ENCODE data around the gene NLN.
A peak's percentile ranks its signal among the peaks of the same experiment; 100 is the strongest.
"Not testable (repeated sequence)": the region's sequence is repeated elsewhere in the genome, so short reads cannot be mapped to it uniquely, and the experiment has no call there.

NLN gene

GRCh38 chr5:65835191-65835590 lies 113.2 kb downstream of the NLN start:
- no peak for DNase-seq

DNA sequence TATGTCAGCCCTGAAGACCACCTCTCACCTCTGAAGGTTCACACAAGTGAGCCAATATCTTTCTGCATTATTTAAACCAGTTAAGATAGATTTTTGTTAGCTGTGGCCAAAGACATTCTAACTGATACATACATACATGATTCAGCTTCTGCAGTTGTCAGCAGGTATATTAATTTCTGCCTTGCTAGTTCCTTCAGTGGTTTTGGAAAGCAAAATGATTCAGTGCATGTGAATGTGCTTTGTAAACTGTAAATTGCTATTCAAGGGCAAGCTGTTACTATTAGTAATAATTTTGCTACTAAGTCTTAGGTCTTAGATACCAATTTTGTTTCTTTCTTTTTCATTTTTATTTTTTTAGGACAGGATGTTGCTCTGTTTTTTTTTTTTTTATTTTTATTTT lies 115.1 kb downstream of the NLN start:
- no peak for DNase-seq

- not testable (repeated sequence) for DNase-seq
Measured at GRCh38 chr5:65839170-65839569, 117.2 kb downstream of the NLN start.

- no peak for DNase-seq
Measured at GRCh38 chr5:65840071-65840470, 118.1 kb downstream of the NLN start.

GRCh38 chr5:65844763-65845162 lies 122.8 kb downstream of the NLN start:
- not testable (repeated sequence) for DNase-seq

DNA sequence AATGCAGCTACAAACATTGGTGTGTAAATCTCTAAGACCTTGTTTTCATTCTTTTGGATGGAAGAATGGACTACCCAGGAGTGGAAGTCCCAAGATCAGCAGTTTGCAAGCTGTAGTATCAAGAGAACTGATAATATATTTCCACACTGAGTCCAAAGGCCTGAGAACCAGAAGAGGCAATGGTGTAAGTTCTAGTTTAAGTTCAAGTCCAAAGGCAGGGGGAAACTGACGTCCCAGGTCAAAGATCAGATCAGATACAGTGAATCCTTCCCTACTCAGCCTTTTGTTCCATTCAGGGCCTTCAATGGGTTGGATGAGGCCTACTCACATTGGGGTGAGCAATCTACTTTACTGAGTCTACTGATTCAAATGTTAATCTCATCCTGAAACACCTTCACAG lies 124.1 kb downstream of the NLN start:
- no peak for DNase-seq

DNA sequence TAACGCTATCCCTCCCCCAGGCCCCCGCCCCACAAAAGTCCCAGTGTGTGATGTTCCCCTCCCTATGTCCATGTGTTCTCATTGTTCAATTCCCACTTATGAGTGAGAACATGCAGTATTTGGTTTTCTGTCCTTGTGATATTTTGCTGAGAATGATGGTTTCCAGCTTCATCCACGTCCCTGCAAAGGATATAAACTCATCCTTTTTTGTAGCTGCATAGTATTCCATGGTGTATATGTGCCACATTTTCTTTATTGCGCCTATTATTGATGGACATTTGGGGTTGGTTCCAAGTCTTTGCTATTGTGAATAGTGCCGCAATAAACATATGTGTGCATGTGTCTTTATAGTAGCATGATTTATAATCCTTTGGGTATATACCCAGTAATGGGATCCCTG lies 125.0 kb downstream of the NLN start:
- not testable (repeated sequence) for DNase-seq

GRCh38 chr5:65849918-65850317 lies 127.9 kb downstream of the NLN start:
- DNase-seq: not testable (repeated sequence)

DNA sequence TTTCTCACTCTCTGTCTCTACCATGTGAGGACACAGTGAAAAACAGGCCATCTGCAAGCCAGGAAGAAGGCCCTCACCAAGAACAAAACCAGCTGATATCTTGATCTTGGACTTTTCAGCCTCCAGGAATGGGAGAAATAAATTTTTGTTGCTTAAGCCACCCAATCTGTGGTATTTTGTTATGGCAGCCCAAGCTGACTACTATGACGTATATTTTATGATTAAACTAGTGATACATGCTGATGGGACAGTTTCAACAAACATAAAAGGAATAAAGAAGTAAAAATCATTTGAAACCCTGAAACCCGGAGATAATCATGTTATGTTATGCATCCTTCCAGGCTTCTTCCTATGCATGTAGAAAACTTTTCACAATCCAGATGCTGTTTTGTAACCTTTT lies 132.9 kb downstream of the NLN start:
- no peak for DNase-seq

GRCh38 chr5:65855766-65856315 lies 133.8 kb downstream of the NLN start:
- no peak for DNase-seq

GRCh38 chr5:65856520-65856919 lies 134.5 kb downstream of the NLN start:
- no peak for DNase-seq

DNA sequence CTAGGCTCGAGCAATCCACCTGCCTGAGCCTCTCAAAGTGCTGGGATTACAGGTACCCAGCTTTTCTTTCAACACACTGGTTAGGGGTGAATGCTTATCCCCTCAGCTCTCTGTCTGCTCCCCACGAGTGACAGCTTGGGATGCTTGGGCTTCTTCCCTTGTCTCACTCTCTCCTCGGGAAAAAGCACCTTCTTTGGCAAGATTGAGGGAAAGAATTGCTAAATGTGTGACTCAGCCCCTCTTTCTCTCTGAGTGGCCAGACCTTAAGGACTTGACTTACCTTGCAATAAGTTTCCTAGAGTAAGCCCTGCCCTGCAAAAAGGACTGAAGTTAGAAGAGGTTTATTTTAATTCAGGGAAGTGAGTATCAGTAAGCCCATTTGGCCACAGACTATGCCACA lies 136.3 kb downstream of the NLN start:
- DNase-seq: no peak

GRCh38 chr5:65861830-65862241 lies 139.8 kb downstream of the NLN start:
- DNase-seq: no peak

- DNase-seq: no peak
Measured at GRCh38 chr5:65862384-65862783, 140.4 kb downstream of the NLN start.

DNA sequence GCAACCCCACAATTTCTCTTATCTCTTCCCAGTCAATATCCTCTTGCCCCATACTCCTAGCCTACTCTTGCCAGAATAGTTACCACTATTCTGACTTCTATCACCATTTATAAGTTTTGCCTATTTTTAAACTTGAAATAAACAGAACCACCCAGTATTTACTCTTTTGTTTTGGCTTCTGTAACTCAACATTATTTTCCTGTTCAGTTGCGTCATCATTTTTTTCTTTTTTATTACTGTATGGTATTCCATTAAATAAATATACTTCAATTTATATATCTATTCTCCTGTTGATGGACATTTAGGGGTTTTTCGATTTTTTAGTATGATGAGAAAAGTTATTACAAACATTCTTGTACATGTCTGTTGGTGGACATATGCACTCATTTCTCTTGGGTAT lies 141.7 kb downstream of the NLN start:
- DNase-seq: no peak

DNA sequence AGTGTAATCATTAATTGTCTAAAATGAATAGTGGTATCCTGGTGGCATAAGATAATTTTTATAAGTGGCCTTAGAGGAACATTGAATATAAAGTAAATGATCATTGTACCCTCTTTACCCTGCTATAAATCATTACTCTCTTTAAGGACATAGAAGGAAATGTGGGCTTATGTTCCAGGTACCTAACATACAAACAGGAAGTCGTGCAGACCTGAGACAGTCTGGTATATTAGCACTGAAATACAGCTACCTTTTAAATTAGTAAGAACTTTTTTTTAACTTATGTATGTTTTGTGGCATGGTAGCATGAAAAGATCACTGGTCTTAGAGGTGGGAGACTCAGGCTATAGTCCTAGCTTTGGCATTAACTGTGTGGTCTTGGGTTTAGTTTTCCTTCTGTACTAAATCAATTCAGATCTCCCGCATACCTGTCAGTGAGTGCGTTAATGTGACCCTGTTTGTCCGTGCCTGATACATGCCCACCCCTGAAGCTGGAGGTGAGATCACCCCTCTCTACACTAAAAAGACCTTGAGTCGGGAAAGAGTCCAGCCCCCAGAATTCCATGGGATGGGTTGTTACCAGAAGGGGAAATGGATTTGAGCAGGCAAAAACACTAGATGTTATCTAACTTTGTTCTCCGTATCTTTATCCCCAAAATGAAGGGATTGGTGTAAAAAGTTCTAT lies 145.0 kb downstream of the NLN start:
- peak in 1 of 2 donors; percentile 15 for DNase-seq

- no peak for DNase-seq
Measured at GRCh38 chr5:65867542-65868195, 145.7 kb downstream of the NLN start.

- no peak for DNase-seq
Measured at GRCh38 chr5:65868509-65868908, 146.5 kb downstream of the NLN start.

- DNase-seq: no peak
Measured at GRCh38 chr5:65871182-65871581, 149.2 kb downstream of the NLN start.

- not testable (repeated sequence) for DNase-seq
Measured at GRCh38 chr5:65871776-65872175, 149.8 kb downstream of the NLN start.

GRCh38 chr5:65873181-65873750 lies 151.3 kb downstream of the NLN start:
- no peak for DNase-seq

DNA sequence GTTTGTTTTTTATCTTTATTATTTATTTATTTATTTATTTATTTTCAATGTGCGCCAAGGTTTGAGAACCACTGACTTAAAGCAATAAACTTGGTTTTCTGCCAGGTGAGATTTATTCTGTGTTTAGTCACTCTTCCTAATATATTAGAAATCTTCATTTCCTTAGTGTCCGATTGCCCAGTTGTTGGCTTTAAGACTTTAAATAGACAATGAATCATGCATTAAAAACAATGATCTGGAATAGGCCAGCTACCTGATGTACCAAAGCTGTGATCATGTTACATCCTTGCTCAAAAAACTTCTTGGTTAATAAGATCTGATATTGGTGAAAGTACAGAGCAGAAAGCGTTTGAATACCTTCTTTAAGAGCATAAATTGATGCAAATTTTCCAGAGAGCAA lies 152.2 kb downstream of the NLN start:
- no peak for DNase-seq

- DNase-seq: no peak
Measured at GRCh38 chr5:65876496-65876895, 154.5 kb downstream of the NLN start.

- no peak for DNase-seq
Measured at GRCh38 chr5:65876970-65877369, 155.0 kb downstream of the NLN start.
